ENCODE measurements around the gene RBM33.

RBM33 gene

DNA sequence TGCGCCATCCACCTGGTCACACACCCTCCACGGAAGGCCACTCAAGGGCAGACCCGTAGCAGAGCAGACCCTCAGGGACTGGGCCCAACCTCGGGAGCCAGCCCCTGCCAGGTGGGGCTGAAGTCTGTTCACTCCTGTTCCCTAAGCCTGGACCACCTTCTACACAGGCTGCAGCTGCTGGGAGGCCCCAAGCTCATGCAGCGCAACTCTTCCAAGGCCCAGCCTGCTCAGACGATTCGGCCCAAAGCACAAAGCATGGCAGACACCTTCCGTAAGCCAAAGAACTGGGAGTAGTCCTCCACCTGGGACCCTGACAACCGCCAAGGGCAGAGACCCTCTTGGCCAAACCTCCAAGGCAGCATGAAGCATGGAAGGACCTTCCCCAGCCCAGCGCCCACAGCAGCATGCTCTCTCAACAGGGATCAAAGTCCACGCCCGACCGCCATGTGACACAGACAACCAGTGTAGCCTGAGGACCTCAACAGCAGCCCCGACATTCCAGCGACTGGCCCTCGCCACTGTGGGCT is 156.3 kb downstream of the RBM33 start:
- peaks cover 3% of the 10 kb centered on the region; the same call in 1 of the 2 replicates for H3K4me1 ChIP-seq (ENCODE audit: control insufficient read depth, insufficient read depth, low read length)
- H3K4me3 ChIP-seq (ENCODE audit: low read depth, low read length) = no peak overlapping the region
- POLR2A ChIA-PET = no interaction called here
- H3K36me3 ChIP-seq (ENCODE audit: control insufficient read depth in 2 of 2, insufficient read depth in 1 of 2, low read length in 2 of 2) = no peaks in the 10 kb centered on the region
- TF ChIP-seq ZNF621 (tag by site-specific recombination; IDR thresholded peaks at IDR 0.05) (no peak), OVOL3 (tag by site-specific recombination; IDR thresholded peaks at IDR 0.05) (no peak)
- TF ChIP-seq, protein P1, sequence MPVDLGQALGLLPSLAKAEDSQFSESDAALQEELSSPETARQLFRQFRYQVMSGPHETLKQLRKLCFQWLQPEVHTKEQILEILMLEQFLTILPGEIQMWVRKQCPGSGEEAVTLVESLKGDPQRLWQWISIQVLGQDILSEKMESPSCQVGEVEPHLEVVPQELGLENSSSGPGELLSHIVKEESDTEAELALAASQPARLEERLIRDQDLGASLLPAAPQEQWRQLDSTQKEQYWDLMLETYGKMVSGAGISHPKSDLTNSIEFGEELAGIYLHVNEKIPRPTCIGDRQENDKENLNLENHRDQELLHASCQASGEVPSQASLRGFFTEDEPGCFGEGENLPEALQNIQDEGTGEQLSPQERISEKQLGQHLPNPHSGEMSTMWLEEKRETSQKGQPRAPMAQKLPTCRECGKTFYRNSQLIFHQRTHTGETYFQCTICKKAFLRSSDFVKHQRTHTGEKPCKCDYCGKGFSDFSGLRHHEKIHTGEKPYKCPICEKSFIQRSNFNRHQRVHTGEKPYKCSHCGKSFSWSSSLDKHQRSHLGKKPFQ (tag by site-specific recombination; IDR thresholded peaks at IDR 0.05) = no peak
- no peaks in the 10 kb centered on the region for H3K9me3 ChIP-seq (ENCODE audit: control insufficient read depth, insufficient read depth, low read depth, low read length)
- H3K27ac ChIP-seq (ENCODE audit: extremely low read depth, low read depth, low read length) = no peak overlapping the region
- CTCF ChIA-PET = interaction anchor here (0.6 to 1.1 kb wide), 2 partner anchors 12 to 190 kb away, joined by 3 read pairs; partner anchors contain the start of gene SHH

DNA sequence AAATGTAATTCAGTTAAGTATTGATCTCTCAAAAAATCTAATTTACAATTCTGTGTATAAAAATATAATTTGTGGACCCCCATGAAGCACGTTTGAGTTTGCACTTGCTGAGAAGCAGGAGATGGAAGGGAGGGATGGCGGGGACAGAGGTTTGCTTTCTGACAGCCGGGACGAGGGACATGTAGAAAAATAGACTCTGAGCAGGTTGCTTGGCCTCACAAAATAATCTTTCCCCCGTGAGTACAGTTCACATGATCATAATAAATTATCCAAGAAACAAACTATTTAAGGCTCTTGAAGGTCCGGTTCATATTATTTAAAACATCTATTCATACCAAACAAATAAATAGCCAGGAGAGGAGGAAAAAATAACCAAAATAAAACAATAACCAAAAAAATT is 157.8 kb downstream of the RBM33 start:
- H3K4me3 ChIP-seq (ENCODE audit: low read depth, low read length) = no peak overlapping the region
- no peak for TF ChIP-seq ZNF585B (tag by site-specific recombination; IDR thresholded peaks at IDR 0.05)
- TF ChIP-seq ZNF571 (tag by site-specific recombination; IDR thresholded peaks at IDR 0.05) = no peak
- TF ChIP-seq ZNF211 (tag by site-specific recombination; IDR thresholded peaks at IDR 0.05; ENCODE audit: low read depth) = no peak
- TF ChIP-seq PRDM1 (tag by site-specific recombination; IDR thresholded peaks at IDR 0.05) = no peak
- no peak for TF ChIP-seq HOXC10 (CRISPR knock-in tag; IDR thresholded peaks at IDR 0.05)
- TF ChIP-seq ZNF501 (tag by site-specific recombination; IDR thresholded peaks at IDR 0.05) = no peak
- TF ChIP-seq, protein P2, sequence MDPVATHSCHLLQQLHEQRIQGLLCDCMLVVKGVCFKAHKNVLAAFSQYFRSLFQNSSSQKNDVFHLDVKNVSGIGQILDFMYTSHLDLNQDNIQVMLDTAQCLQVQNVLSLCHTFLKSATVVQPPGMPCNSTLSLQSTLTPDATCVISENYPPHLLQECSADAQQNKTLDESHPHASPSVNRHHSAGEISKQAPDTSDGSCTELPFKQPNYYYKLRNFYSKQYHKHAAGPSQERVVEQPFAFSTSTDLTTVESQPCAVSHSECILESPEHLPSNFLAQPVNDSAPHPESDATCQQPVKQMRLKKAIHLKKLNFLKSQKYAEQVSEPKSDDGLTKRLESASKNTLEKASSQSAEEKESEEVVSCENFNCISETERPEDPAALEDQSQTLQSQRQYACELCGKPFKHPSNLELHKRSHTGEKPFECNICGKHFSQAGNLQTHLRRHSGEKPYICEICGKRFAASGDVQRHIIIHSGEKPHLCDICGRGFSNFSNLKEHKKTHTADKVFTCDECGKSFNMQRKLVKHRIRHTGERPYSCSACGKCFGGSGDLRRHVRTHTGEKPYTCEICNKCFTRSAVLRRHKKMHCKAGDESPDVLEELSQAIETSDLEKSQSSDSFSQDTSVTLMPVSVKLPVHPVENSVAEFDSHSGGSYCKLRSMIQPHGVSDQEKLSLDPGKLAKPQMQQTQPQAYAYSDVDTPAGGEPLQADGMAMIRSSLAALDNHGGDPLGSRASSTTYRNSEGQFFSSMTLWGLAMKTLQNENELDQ (tag by site-specific recombination; IDR thresholded peaks at IDR 0.05; ENCODE audit: low read depth) = no peak
- TF ChIP-seq ZNF768 (tag by site-specific recombination; IDR thresholded peaks at IDR 0.05) = no peak
- POLR2A ChIA-PET = no interaction called here
- CTCF ChIA-PET = no interaction called here
- H3K9me3 ChIP-seq (ENCODE audit: control insufficient read depth, insufficient read depth, low read depth, low read length) = no peaks in the 10 kb centered on the region
- no peak overlapping the region for H3K27ac ChIP-seq (ENCODE audit: extremely low read depth, low read depth, low read length)
- H3K4me1 ChIP-seq (ENCODE audit: control insufficient read depth, insufficient read depth, low read length) = peaks cover 3% of the 10 kb centered on the region; the same call in 1 of the 2 replicates
- no peaks in the 10 kb centered on the region for H3K36me3 ChIP-seq (ENCODE audit: control insufficient read depth in 2 of 2, insufficient read depth in 1 of 2, low read length in 2 of 2)

DNA sequence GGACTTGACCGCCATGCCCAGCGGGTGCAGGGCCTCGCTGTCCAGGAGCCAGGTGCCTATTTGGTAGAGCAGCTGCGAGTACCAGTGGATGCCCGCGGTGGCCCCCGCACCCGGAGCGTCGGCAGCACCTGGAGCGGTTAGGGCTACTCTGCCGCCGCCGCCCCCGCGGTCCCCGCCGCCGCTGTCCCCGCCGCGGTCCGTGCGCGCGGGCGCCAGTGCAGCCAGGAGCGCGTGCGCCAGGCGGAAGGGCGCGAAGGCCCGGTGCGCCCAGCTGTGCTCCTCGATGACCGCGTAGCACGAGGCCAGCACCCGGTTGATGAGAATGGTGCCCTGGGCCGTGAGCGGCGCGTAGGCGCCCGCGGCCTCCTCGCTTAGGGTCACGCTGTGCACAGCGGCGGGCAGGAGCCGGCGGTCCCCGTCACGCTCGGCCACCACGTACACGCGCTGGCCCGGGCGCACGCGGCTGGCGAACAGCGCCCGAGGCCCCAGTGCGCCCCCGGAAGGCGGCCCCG is 158.5 kb downstream of the RBM33 start:
- Histone ChIP-seq H3K4me3 (ENCODE audit: low read depth, low read length) (no peak overlapping the region), H3K4me1 (ENCODE audit: control insufficient read depth, insufficient read depth, low read length) (peaks cover 3% of the 10 kb centered on the region; the same call in 1 of the 2 replicates), H3K27ac (ENCODE audit: extremely low read depth, low read depth, low read length) (no peak overlapping the region; the same call in 1 of the 2 replicates), H3K9me3 (ENCODE audit: control insufficient read depth, insufficient read depth, low read depth, low read length) (no peaks in the 10 kb centered on the region), H3K36me3 (ENCODE audit: control insufficient read depth in 2 of 2, insufficient read depth in 1 of 2, low read length in 2 of 2) (no peaks in the 10 kb centered on the region)
- ChIA-PET POLR2A (interaction anchor here (0.6 kb wide), 1 partner anchor 1146 kb away, joined by 4 read pairs; no protein-coding TSS in a partner anchor), CTCF (no interaction called here)
- TF ChIP-seq, protein P3, sequence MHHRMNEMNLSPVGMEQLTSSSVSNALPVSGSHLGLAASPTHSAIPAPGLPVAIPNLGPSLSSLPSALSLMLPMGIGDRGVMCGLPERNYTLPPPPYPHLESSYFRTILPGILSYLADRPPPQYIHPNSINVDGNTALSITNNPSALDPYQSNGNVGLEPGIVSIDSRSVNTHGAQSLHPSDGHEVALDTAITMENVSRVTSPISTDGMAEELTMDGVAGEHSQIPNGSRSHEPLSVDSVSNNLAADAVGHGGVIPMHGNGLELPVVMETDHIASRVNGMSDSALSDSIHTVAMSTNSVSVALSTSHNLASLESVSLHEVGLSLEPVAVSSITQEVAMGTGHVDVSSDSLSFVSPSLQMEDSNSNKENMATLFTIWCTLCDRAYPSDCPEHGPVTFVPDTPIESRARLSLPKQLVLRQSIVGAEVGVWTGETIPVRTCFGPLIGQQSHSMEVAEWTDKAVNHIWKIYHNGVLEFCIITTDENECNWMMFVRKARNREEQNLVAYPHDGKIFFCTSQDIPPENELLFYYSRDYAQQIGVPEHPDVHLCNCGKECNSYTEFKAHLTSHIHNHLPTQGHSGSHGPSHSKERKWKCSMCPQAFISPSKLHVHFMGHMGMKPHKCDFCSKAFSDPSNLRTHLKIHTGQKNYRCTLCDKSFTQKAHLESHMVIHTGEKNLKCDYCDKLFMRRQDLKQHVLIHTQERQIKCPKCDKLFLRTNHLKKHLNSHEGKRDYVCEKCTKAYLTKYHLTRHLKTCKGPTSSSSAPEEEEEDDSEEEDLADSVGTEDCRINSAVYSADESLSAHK (tag by site-specific recombination; IDR thresholded peaks at IDR 0.05) = no peak
- TF ChIP-seq ZNF37A (tag by site-specific recombination; IDR thresholded peaks at IDR 0.05) (no peak), ZNF302 (tag by site-specific recombination; IDR thresholded peaks at IDR 0.05; ENCODE audit: low read depth) (no peak), BCL11A (tag by site-specific recombination; IDR thresholded peaks at IDR 0.05; ENCODE audit: low read depth) (no peak), ZNF624 (tag by site-specific recombination; IDR thresholded peaks at IDR 0.05) (no peak), ZBTB8A (tag by site-specific recombination; IDR thresholded peaks at IDR 0.05) (no peak), ZNF266 (tag by site-specific recombination; IDR thresholded peaks at IDR 0.05; ENCODE audit: low read depth) (no peak), ZXDB (tag by site-specific recombination; IDR thresholded peaks at IDR 0.05) (no peak), HOXC10 (CRISPR knock-in tag; IDR thresholded peaks at IDR 0.05) (no peak), ZNF157 (tag by site-specific recombination; IDR thresholded peaks at IDR 0.05) (no peak)
- TF ChIP-seq, protein P4, sequence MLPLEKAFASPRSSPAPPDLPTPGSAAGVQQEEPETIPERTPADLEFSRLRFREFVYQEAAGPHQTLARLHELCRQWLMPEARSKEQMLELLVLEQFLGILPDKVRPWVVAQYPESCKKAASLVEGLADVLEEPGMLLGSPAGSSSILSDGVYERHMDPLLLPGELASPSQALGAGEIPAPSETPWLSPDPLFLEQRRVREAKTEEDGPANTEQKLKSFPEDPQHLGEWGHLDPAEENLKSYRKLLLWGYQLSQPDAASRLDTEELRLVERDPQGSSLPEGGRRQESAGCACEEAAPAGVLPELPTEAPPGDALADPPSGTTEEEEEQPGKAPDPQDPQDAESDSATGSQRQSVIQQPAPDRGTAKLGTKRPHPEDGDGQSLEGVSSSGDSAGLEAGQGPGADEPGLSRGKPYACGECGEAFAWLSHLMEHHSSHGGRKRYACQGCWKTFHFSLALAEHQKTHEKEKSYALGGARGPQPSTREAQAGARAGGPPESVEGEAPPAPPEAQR (tag by site-specific recombination; IDR thresholded peaks at IDR 0.05) = no peak
